NCI-H1092 treated with DMSO at 0.1 percent for 48 hours (cell line): ENCODE data around the gene ZFYVE19.

Experiments
- DNase-seq: peaks from one replicate; lab custom pipeline; 2025; lab: John Stamatoyannopoulos, UW

The ZFYVE19 gene, protein sequence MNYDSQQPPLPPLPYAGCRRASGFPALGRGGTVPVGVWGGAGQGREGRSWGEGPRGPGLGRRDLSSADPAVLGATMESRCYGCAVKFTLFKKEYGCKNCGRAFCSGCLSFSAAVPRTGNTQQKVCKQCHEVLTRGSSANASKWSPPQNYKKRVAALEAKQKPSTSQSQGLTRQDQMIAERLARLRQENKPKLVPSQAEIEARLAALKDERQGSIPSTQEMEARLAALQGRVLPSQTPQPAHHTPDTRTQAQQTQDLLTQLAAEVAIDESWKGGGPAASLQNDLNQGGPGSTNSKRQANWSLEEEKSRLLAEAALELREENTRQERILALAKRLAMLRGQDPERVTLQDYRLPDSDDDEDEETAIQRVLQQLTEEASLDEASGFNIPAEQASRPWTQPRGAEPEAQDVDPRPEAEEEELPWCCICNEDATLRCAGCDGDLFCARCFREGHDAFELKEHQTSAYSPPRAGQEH

DNA sequence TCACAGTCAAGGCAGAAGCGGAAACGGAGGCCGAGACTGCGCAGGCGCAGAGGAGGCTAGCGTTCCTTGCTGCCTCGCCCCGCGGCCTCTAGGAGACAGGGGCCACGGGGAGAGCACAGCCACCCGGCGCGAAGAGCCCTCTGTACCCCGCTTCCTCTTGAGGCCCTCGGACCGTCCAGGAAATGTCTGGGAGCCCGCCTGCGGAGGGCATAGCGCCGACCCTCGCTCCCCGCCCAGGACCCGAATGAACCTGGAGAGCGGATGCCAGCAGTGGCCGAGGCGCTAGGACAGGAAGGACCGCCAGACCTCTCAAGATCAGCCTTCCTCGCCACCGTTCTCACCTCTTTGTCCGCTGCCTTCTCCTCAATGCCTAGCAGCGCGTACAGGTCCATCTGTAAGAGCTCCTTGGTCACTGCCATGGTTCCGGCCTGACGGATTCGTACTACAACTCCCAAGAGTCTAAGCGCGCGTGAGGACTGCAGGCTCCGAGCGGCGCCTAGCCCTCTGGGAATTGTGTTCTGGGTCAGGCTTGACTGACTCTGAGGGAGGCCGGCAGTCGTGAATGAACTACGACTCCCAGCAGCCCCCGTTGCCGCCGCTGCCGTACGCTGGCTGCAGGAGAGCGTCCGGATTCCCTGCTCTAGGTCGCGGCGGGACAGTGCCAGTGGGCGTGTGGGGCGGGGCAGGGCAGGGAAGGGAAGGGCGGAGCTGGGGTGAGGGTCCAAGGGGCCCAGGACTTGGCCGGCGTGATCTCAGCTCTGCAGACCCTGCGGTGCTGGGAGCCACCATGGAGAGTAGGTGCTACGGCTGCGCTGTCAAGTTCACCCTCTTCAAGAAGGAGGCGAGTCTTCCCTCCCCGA, at the start of gene ZFYVE19, which contains the start of gene DNAJC17:
Gene ZFYVE19 (plus strand): TSS at position 62 of the 860 bp plus-strand sequence. CDS start 501 bp downstream, at position 563.
Gene DNAJC17 (minus strand): TSS at position 446 of the 860 bp plus-strand sequence. CDS start 27 bp downstream, at position 419.
- peak; percentile 93 for DNase-seq

DNA sequence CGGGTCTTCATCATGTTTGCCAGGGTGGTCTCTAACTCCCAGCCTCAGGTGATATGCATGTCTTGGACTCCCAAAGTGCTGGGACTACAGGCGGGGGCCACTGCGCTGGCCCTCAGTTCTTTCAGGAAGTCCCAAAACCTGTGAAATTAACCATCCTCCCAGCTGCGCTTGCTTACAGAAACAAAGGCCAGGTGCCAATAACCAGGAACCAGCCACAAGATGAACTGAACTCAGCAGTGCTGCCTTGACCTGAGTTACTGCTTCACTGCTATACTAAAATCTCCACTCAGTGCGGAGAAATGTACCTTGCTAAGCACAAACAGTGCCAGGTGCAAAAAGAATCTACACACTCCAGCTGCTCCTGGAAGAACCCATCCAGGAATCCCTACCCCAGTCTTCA, 46.9 kb upstream of the ZFYVE19 start:
- no peak for DNase-seq

DNA sequence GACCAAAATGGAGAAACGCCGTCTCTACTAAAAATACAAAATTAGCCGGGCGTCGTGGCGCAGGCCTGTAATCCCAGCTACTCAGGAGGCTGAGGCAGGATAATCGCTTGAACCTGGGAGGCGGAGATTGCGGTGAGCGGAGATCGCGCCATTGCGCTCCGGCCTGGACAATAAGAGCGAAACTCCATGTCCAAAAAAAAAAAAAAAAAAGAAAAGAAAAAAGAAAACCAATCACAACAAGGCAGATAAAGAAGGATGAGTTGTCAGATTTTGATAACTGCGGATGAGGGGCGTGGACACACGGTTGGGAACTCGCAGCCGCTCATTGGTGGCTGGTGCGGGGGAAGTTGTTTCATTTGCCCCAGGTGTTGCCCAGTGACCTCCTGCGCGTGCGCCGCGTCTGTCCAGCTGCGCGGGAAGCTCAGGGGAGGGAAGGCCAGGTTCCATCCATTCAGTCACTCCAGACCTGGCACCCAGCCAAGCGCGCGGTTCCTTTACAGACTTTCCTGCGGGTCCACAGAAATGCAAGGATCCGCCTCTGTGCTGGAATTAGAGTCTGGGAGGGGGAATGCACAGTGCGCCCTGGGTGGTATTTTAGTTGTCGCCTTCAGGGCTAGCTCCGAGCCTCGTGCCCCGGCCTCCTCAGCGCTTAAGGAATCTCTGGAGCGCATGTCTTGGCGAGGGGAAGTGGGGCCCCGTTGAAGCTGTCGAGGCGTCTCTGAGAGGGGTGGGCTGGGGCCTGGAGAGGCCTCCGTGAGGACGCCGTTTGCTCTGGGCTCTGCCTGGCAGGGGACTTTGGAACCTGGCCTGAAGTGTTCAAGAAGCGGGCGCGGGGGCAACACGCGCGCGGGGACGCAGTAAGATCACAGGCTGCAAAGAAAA, 43.7 kb upstream of the ZFYVE19 start:
- peak; percentile 49 for DNase-seq

DNA sequence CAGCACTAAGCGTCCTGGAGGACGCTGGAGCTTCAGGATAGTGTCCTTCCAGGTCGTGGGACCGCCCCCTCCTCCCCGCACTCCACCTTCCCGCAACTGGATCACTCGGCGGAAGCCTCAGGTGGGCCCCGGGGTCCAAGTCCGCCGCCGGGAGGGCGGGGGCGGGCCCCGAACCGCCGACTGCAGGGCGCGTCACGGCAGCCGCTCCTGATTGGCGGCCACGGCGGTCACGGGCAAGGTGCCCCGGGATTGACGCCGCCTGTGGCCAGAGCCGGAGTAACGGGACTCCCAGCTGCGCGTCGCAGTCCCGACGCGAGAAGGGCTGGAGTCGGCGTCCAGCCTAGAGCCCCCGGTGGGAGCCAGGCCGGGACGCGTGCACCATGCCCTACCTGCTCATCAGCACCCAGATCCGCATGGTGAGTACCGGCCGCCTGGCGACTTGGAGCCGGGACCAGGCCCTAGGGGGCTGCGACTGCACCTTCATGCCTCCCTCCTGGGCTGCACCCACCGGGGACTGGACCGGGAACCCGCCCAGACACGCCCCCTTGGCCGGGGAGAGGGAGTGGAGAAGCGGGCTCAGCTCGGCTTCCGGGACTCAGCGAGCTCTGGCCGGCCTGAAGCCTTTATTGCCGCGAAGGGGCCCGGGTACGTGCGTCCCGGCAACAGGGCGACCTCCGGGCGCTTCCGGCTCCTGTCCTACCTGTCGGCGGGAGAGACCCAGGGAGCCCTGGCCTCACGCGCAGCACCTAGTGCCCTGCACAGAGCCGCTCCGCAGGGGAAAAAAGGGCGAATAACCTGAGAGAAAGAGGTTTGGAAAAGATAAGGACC, 42.9 kb upstream of the ZFYVE19 start, which contains the start of gene GCHFR:
Gene GCHFR (plus strand): TSS at position 268 of the 828 bp plus-strand sequence. CDS start 113 bp downstream, at position 381.
- DNase-seq = peak; percentile 23

DNA sequence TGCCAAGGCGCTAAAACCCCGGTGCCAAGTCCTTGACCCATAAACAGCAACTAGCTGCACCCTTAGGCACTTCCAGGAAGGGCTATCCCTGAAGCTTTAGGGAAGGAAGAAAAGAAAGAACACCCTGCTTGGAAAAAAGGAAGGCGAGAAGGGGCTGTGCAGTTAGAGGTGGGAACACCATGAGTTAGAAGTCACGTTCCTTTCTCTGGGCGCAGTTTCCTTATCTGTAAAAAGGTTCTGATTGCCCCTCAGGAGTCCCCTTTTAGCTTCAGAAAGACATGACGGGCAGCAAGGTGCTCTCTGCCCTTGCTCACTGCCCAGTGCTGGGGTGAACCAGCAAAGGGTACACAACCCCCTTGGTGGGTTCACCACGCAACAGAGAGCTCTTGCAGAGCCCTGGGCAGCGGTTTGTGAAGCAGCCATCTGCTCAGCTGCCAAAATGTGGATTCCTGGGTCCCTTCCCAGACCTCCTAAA, 42.2 kb upstream of the ZFYVE19 start:
- DNase-seq = no peak

DNA sequence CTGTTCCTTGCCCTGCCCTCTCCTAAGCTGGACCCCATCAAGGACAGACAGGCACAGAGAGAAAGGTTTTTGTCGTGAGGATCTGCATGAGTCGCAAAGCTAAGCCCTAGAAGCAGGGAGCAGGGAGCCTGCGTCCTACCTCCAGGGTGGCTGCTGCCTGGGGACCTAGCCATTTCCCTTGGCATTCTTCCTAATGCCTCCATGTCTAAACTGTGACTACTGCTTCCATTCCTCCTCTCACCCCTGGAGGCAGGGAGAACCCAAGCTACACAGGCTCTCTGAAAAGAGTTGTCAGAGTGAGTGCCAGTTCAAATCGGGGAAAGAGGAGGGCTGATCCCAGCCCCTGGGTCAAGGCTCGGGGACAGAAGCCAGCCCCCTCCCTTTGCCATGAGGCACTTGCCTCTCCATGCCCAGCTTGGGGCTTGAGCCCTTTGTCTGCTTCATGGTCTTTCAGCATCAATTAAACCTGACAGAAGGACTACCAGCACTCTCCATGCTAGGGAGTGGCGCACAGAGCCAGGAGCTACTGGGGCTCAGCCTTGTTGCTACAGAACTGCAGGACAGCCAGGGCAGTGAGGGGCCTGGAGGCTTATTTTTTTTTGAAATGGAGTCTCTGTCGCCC, 40.6 kb upstream of the ZFYVE19 start:
- DNase-seq = no peak

DNA sequence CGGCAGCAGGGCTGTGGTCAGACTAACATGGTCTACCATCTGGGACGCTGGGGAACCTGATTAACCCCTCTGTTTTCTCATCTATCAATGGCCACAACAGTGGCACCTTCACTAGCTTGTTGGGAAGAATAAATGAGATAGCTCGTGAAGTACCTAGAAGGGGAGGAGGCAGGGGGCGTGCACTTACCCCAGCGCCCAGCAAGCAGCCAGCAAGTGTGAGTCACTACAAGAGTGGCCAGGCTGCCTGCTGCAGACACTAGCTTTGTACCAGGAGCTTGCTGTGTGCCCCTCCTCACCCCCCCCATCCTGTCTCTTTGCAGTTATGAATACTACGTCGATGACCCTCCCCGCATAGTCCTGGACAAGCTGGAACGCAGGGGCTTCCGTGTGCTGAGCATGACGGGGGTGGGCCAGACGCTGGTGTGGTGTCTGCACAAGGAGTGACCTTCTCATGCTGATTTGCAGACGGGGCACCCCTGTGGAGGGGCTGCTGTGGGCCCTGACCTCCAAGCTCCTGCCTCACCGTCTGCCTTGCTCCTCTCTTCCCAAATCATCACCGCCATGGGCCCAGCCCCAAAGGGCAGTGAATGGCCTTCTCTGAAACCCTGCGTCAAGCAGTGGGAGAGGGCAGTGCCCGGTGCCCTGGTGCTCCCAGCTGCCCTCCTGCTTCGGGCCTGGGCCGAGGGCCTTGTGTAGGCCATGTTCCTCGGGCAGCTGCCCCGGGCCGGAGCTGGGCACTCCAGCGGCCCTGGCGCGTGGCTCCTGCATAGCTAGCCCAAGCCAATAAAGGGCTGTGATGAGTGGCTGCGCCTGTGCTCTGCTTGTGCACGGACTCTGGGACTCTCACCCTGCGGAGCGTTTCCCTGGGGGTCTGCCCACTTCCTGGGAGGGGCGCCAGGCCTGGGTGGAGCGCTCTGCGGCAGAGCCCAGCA, 39.7 kb upstream of the ZFYVE19 start:
- no peak for DNase-seq

DNA sequence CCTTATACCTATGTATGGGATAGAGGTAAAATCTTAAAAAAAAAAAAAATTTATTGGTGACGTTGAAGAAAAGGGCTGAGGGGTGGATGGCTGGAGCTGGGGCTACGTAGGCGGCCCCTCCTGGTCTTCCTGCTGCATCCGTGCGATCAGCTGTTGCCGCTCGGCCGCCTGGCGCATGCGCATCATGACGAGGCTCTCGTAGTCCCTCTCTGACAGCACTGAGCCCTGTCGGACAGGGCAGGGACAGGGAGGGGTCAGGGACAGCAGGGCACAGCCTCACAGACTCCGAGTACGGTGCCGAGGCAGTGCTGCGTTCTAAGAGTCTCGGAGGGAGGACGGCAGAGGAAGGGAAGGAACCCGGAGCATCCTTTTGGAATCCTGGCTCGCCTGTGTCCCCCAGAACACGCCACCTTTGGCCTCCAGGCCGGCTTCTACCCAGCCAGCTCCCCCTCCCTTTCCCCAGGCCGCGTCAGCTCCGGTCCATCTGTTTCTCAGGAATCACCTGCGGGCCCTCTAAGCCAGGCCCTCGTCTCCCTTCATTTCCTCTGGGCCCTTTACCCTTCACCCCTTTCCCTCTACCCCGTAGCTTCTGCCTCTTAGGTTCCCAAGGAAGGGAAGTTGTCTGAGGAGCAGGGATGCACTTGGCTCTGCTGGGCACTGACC, 38.9 kb upstream of the ZFYVE19 start:
- no peak for DNase-seq

DNA sequence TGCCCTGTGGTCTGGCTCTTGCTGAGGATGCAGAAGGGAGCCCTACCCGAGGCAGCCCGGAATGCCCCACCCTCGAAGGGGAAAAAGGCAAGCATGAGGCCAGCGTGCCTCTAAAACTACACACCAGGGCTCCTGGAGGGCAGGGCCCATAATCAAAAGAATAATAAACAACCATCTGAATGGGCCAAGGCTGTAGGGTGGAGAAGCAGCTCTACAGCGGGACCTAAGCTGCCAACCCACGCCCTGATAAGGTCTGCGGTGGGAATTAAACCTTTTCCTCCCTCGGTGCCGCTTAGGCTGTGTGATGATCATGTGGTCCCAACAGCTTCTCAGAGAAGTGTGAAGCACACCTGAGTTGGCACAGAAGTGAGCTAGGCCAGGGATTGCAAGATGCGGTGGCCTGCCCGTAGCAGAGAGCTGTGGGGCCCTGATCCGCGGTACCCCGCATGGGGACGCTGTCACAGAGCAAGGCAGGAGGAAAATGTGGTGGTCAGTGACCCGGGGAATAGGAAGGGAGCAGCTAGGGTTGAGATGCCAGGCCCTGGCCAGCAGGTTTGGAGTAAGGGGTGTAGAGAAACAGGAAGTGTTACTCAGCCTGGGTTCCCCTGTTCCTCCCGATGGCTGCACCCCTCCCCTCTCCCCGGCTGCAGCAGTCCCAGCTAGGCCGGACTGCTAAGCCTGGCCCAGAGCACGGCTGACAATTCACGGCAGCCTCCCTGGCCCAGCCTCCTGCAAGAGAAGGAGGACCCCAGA, 38.2 kb upstream of the ZFYVE19 start:
- DNase-seq = no peak

DNA sequence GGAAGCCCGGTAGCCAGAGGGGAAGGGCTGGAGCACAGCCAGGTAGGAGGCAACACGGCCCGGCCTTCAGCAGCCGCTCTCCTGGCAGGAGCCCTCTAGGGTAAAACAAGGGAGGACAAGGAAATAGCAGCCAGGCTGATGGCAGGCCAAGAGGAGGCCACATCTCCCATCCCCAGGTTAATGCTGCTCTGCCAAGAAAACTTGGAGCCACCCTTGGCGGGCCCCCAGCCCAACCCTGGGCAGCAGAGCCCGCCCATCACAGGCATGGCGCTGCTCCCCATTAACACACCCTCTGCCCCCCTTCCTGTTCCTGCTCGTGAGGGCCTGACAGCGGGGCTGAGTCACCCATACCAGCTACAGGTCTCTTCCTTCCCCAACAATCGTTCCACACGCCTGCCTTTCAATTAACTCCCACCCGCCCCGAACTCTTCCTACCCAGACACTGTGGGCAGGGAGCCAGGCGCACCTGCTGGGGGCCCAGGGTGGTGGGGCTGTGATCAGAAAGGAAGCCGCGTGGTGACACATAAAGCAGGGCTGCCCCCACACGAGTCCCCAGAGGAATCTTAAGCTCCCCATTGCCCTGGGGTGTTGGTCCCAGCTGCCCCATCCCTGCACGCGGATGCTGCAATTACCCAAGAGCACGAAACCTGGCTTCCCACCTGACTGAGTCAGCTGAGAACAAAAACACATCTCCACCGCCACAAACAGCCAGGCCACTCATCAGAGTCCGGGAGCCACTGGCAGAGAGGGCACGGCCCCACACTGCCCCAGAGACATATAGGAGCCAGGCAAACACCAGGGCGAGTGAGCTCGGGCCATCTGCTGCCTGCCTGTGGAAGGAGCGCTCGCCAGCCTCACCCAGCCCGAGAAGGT, 37.4 kb upstream of the ZFYVE19 start, which contains the start of gene C15orf62:
Gene C15orf62 (plus strand): TSS at position 707 of the 873 bp plus-strand sequence. CDS start 516 bp downstream, outside the sequence.
- DNase-seq = peak; percentile 74

DNA sequence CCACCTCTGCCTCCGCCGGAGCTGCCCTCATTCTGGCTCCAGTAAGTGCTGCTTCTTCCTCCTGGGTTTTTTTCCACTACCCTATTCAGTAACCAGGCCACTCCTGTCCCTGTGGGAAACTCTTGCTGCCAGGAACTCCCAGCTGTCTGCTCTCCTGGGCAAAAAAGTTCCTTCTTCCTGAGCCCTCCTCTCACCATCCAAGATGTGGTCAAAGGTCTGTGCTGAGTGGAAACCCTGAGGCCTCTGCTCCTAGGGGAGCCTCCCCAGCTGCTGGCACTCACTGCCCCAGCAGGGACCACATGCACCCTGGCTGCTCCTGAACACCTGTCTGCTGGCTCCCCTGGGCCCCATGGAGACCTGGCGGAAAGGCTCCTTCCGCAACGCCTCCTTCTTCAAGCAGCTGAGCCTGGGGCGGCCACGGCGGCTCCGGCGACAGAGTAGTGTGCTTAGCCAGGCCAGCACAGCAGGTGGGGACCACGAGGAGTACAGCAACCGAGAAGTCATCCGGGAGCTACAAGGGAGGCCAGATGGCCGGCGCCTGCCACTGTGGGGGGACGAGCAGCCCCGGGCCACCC, 36.7 kb upstream of the ZFYVE19 start:
- peak; percentile 46 for DNase-seq

DNA sequence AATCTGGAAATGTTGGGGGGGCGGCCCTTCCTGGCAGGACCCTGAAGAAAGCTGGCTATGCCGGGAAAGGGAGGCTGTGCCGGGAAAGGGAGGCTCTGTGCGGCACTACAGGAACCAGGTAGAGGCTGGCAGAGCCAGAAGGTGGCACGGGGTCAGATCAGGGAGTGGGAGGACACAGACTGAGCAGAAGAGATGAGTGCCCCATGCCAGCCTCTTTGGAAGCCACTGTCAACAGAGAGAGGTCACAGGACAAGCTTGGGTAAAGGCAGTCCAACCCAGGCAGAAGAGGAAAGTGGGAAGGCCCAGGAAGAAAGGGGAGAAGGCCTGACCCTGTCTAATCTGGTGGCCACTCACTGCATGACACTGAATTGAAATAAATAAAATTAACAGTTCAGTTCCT, 35.6 kb upstream of the ZFYVE19 start:
- no peak for DNase-seq

DNA sequence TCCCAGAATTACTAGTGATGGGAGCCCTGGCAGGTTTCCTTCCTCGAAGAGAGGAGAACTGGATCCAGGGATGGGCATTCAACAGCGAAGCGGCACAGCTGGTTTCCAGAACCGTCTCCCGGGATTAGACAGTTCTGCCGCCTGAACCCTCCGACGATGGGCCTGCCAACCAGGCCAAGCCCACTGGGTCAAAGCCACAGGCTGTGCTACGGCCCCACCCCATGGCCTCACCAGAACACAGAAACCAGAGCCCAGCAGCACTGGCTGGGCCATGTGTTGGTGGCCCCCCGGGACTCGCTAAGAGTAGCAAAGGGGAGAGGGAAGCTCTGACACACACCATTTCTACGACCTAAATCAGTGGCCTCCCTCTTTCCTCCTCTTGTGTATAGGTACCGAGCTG, 34.9 kb upstream of the ZFYVE19 start:
- no peak for DNase-seq

DNA sequence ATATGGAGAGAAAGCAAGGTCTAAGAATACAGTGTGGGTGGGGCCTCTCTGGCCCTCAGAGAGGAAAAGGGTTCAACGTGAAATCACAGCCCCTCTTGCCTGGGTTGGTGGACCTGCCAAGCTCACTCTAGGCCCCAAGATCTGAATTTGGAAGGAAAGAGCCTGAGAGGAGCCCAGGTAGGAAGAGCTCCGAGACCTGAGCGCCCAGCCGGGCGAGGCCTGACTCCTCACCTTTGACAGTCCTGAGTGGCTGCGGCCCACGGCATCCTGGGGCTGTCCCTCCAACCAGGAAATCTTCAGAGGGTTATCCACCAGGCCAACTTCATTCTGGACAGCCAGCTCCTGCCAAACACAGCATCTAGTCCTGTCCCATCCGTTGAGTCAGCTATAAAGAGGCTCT, 33.4 kb upstream of the ZFYVE19 start:
- no peak for DNase-seq

DNA sequence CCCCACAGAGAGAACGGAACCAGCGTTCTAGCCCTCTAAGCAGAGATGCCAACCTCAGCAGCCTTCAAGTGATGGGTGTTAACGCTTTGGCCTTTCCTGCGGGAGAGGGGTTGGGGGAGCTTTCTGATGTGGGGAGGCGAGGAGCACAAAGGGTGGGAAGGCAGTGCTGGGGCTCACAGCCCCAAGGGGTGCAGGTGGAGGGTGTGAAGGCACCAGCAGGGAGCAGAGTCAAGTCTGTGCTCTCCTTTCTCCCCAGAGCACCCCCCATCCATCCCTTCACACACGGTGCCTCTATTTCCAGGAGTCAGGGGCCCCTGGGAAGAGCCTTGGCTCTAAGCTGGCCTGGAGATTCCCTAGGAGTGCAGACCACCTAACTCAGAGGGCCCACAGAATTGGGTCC, 33.0 kb upstream of the ZFYVE19 start:
- DNase-seq = no peak

DNA sequence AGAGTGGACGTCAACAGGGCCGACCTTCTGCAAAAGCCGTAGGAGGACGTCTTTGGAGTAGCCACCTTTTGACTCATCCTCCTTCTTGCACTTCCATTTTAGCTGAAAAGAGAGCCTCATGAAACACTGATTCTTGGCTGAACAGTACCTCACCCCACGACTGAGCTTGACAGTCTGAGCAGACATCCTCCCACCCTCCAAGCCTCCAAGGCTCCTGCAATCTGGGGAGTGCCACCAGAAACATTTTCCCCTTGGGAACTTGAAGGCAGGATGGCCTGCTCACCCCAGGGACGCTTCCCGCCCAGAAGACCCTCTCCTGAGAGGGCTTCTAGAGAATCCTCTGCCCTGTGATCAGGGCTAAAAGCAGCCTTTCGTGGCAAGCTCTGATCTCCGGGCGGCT, 31.9 kb upstream of the ZFYVE19 start:
- no peak for DNase-seq
